SK-N-MC (cell line): ENCODE measurements around the gene IL1F10.

ENCODE experiments used
- EZH2 ChIP-seq: fragments of 200-600 bp; sonication (generic); IDR thresholded peaks from one replicate; pipeline ENCODE4 v1.6.1; 2017; ENCODE audit warnings: antibody characterized with exemption
- FOXP2 ChIP-seq: optimal IDR thresholded peaks from 2 replicates; pipeline ENCODE3; 2011; ENCODE audit warnings: mild to moderate bottlenecking, moderate library complexity; ENCODE audit not compliant: insufficient read depth; ENCODE audit errors: extremely low read length, control extremely low read depth
- POLR2AphosphoS5 ChIP-seq: IDR thresholded peaks from 2 replicates; pipeline ENCODE4 v1.6.1; 2012; ENCODE audit warnings: mild to moderate bottlenecking, low read depth, low read length, borderline replicate concordance

DNA sequence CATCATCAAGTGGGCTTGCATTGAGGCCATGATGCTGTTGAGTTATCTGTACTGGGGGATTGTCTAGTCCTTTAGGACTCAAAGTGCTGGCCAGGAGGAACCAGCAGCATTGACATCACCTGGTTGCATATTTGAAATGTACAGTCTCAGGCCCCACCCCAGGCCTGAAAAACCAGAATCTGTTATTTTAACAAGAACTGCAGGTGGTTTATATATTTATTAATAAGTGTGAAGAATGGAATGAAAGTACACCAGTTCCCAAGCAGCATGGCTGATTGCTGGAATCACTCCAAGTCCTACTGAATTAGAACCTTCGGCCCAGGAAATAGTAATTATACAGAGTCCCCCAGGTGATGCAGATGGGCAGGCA is 2.8 kb downstream of the IL1F10 start:
- TF ChIP-seq EZH2 (no peak), FOXP2 (no peak), POLR2AphosphoS5 (no peak)
